K562 (cell line): ENCODE data around the gene C1orf21. TPM values are rescaled to one million over a fixed set of nuclear protein-coding genes. Genes with fewer than 3 reads are reported as not detected.

Source experiments
- ATAC-seq: fragments of 200-7000 bp; cut with Tn5 transposase; 3 replicates; pipeline ENCODE4 v1.9.1; 2020; ENCODE audit warnings: moderate library complexity
- BruUV-seq: library from RNA; stranded (reverse); fragments of 400-500 nt; replicated peaks from 2 replicates; lab custom pipeline; 2021; lab: Mats Ljungman, UMichigan
- CTCF ChIA-PET: fragments of 300-600 bp; formaldehyde crosslinking; extraction: SDS; loops from one replicate; lab custom pipeline; 2021; ENCODE audit warnings: low intra/inter-chr PET ratio; lab: Yijun Ruan, JAX
- POLR2A ChIA-PET: fragments of 300-600, 350-650 bp; sonication (Branson Sonifier 250); formaldehyde crosslinking; extraction: SDS; loops from one replicate; lab custom pipeline; 2021; ENCODE audit warnings: antibody characterized with exemption, inconsistent platforms; lab: Yijun Ruan, JAX
- DNase-seq, 4 experiments: peaks; one replicate each; pipeline versions ENCODE4 v3.0.0 to v3.0.0-alpha.2; 2011 to 2018; ENCODE audit warnings: low spot score in 3 of 4, mixed read lengths in 3 of 4; ENCODE audit errors: extremely low read depth in 1 of 4
- FAIRE-seq: peaks from 2 replicates; lab custom pipeline; 2011; peaks lifted over from hg19 to GRCh38; lab: Jason Lieb, UNC
- H2AFZ ChIP-seq: 2 replicates; pipeline ENCODE4 v1.6.0; 2011; ENCODE audit warnings: low read depth, low read length, control low read depth, inconsistent platforms
- H3K27ac ChIP-seq: fragments of 200-600 bp; 3 replicates; pipeline ENCODE4 v1.8.0; 2011; ENCODE audit warnings: low read depth, mild to moderate bottlenecking, control low read depth, inconsistent platforms, low read length, moderate library complexity, mixed read lengths; ENCODE audit errors: extremely low read depth
- H3K27me3 ChIP-seq, 2 experiments: fragments of 300-600 bp in 1 of 2; 2 replicates in 1 of 2; 3 replicates in 1 of 2; pipeline versions ENCODE4 v1.6.0 to v1.8.0; 2011; ENCODE audit warnings: inconsistent platforms in 2 of 2, low read length in 2 of 2, mild to moderate bottlenecking in 1 of 2, mixed read lengths in 1 of 2, moderate library complexity in 1 of 2; ENCODE audit not compliant: control insufficient read depth in 2 of 2, insufficient read depth in 2 of 2
- H3K36me3 ChIP-seq: fragments of 300-600 bp; 3 replicates; pipeline ENCODE4 v1.8.0; 2011; ENCODE audit warnings: mild to moderate bottlenecking, low read length, inconsistent platforms; ENCODE audit not compliant: control insufficient read depth, insufficient read depth
- H3K4me1 ChIP-seq, 2 experiments: fragments of 200-600 bp in 1 of 2; replicated peaks in 1 of 2; 2 replicates in 1 of 2; 3 replicates in 1 of 2; pipeline versions ENCODE4 v1.5.1 to v1.8.0; 2011; ENCODE audit warnings: inconsistent platforms in 2 of 2, low read length in 2 of 2, mild to moderate bottlenecking in 1 of 2, mixed read lengths in 1 of 2, moderate library complexity in 1 of 2; ENCODE audit not compliant: control insufficient read depth in 2 of 2, insufficient read depth in 2 of 2
- H3K4me2 ChIP-seq: 2 replicates; pipeline ENCODE4 v1.6.1; 2011; ENCODE audit warnings: low read length, control low read depth, inconsistent platforms, mixed read lengths; ENCODE audit not compliant: insufficient read depth
- H3K4me3 ChIP-seq: fragments of 200-600 bp; sonication (generic), shearing (Covaris generic); 2 replicates; pipeline ENCODE4 v1.5.1; 2016; ENCODE audit warnings: control low read depth, inconsistent platforms
- H3K79me2 ChIP-seq: fragments of 200-600 bp; 3 replicates; pipeline ENCODE4 v1.8.0; 2011; ENCODE audit warnings: low read length, inconsistent platforms; ENCODE audit not compliant: control insufficient read depth, insufficient read depth
- H3K9ac ChIP-seq, 2 experiments: 2 replicates each; pipeline versions ENCODE4 v1.6.0 to v1.6.1; 2011; ENCODE audit warnings: low read depth in 2 of 2, low read length in 2 of 2, control low read depth in 1 of 2, inconsistent platforms in 1 of 2, mild to moderate bottlenecking in 1 of 2, mixed read lengths in 1 of 2; ENCODE audit not compliant: insufficient read depth in 1 of 2
- H3K9me1 ChIP-seq: one replicate; pipeline ENCODE4 v1.6.0; 2011; ENCODE audit warnings: inconsistent platforms, mild to moderate bottlenecking, low read length, moderate library complexity; ENCODE audit not compliant: control insufficient read depth, insufficient read depth
- H3K9me3 ChIP-seq: replicated peaks from 2 replicates; pipeline ENCODE4 v1.5.1; 2011; ENCODE audit warnings: low read depth, low read length, inconsistent platforms; ENCODE audit not compliant: control insufficient read depth, insufficient read depth
- H4K20me1 ChIP-seq: replicated peaks from 2 replicates; pipeline ENCODE4 v1.6.1; 2011; ENCODE audit warnings: low read length, inconsistent platforms, mixed read lengths; ENCODE audit not compliant: control insufficient read depth, insufficient read depth
- CREBBP ChIP-seq: IDR thresholded peaks from one replicate; pipeline ENCODE4 v1.6.1; 2012; ENCODE audit warnings: low read depth, mild to moderate bottlenecking, control low read depth, inconsistent platforms, low read length
- HNRNPH1 ChIP-seq: fragments of 200-400 bp; formaldehyde crosslinking; optimal IDR thresholded peaks from 2 replicates; pipeline ENCODE3; 2017; ENCODE audit warnings: low read depth, mild to moderate bottlenecking, low read length, moderate library complexity
- MCM3 ChIP-seq: fragments of 450-650 bp; IDR thresholded peaks from 2 replicates; pipeline ENCODE4 v1.6.1; 2016
- SPI1 ChIP-seq: IDR thresholded peaks from 2 replicates; pipeline ENCODE4 v1.6.1; 2011; ENCODE audit warnings: low read depth, low read length, control low read depth, borderline replicate concordance
- THAP12 ChIP-seq: fragments of 250-450 bp; sonication (Bioruptor Pico); IDR thresholded peaks from 2 replicates; pipeline ENCODE4 v1.9.0; 2021; ENCODE audit warnings: mild to moderate bottlenecking, inconsistent platforms
- ZNF79 ChIP-seq: fragments of 250-450 bp; sonication (Bioruptor Pico); IDR thresholded peaks from 2 replicates; pipeline ENCODE4 v1.4.0; 2020; ENCODE audit warnings: low read depth, mild to moderate bottlenecking, moderate library complexity
- WGBS: fragments of 100-300 bp; shearing (Covaris generic); methylation state at CpG from one replicate; pipeline ENCODE4 v1.1.6; 2016; ENCODE audit warnings: low coverage, mixed read lengths; ENCODE audit not compliant: insufficient coverage; ENCODE audit errors: missing lambda C conversion rate; 5-methylcytosine and 5-hydroxymethylcytosine counted together
- in situ Hi-C: fragments of 300-500 bp; cut with MboI; formaldehyde crosslinking; loops from 4 replicates; pipeline ENCODE4 v1.15.0; 2018; ENCODE audit warnings: inconsistent platforms, mixed read lengths
- intact Hi-C: fragments of 100-400 bp; cut with micrococcal nuclease; formaldehyde crosslinking; loops from 2 replicates; pipeline ENCODE4 v1.14.2; 2022
- polyA plus RNA-seq, 8 experiments: library from polyadenylated mRNA; depleted of rRNA in 4 of 8; stranded (reverse) in 5 of 8; unstranded in 3 of 8; fragments of >200 nt; fragmentation: Nextera tagmentation in 2 of 8; fragmentation: Illumina TruSeq in 1 of 8; extraction: Ambion mirVana in 2 of 8; extraction: Trizol in 1 of 8; gene quantifications; 2 replicates each; pipeline versions ENCODE4 v1.2.1 to v1.2.3, GENCODE V29; 2011 to 2014; ENCODE audit warnings: inconsistent platforms in 1 of 8, missing spikeins in 1 of 8
- total RNA-seq, 7 experiments: library from RNA; depleted of rRNA in 6 of 7; stranded (reverse); fragments of >200 nt in 6 of 7; fragmentation: Illumina TruSeq in 2 of 7; extraction: Trizol in 2 of 7; gene quantifications; 2 replicates each; pipeline versions ENCODE4 v1.2.1 to v1.2.3, GENCODE V29; 2011 to 2021; ENCODE audit warnings: low replicate concordance in 1 of 7

The C1orf21 gene
- total and polyA plus RNA-seq, 9 of the 15 experiments (the other 6 are each of a cell fraction or from before 2014, with no cell fraction given) = under 0.01 to 0.31 (median 0.07) TPM

GRCh38 chr1:184485751-184486723 lies 99.2 kb downstream of the C1orf21 start (continued):
- TF ChIP-seq THAP12 = no peak
- no peak for TF ChIP-seq CREBBP
- no peak for TF ChIP-seq MCM3
- TF ChIP-seq ZNF79 (CRISPR knock-in tag) = no peak

GRCh38 chr1:184486761-184487445 lies 100.1 kb downstream of the C1orf21 start:
- WGBS = 2% methylated on average over 6 of the region's 6 CpGs
- Histone ChIP-seq H3K4me1 (no peaks in the 10 kb centered on the region), H3K9ac (no peak overlapping the region), H3K27ac (no peak overlapping the region)
- TF ChIP-seq HNRNPH1 (no peak), SPI1 (peak; percentile 28; the same call in 1 of the 2 replicates)
- TF ChIP-seq, all 486 proteins: peak for 1
- no peak overlapping the region for H3K4me2 ChIP-seq
- no peak overlapping the region for H2AFZ ChIP-seq
- POLR2A ChIA-PET = interaction anchor here (0.6 to 1.6 kb wide), 2 partner anchors 10 to 176 kb away, joined by 3 to 4 read pairs; no protein-coding TSS in a partner anchor
- ATAC-seq (no peak), FAIRE-seq (no peak), DNase-seq (no peak)
- intact Hi-C loops = no loop called here
- H3K36me3 ChIP-seq = no peaks in the 10 kb centered on the region
- no peaks in the 10 kb centered on the region for H4K20me1 ChIP-seq
- no peaks in the 10 kb centered on the region for H3K9me1 ChIP-seq
- CTCF ChIA-PET = no interaction called here
- no peaks in the 10 kb centered on the region for H3K79me2 ChIP-seq
- H3K4me3 ChIP-seq = no peak overlapping the region
- in situ Hi-C loops = no loop called here
- H3K9me3 ChIP-seq = no peaks in the 10 kb centered on the region
- BruUV-seq = no TSS peak
- 0 out of 5 replicates have a peak, but pooled peaks cover 0 to 3% of the 10 kb centered on the region in 2 experiments for H3K27me3 ChIP-seq
